Smooth muscle cell (in vitro differentiated cells): ENCODE measurements around the gene PTX3. TPM values are rescaled to one million over a fixed set of nuclear protein-coding genes. Genes with fewer than 3 reads are reported as not detected.

Experiments
- DNase-seq: peaks from one replicate; lab custom pipeline; 2025; ENCODE audit not compliant: unreplicated experiment; lab: John Stamatoyannopoulos, UW
- H2AFZ ChIP-seq: fragments of 200-600 bp; sonication (generic); 2 replicates; pipeline ENCODE4 v1.6.0; 2016; ENCODE audit warnings: antibody characterized with exemption, low read depth, mild to moderate bottlenecking
- H3F3A ChIP-seq: fragments of 200-600 bp; sonication (generic); 2 replicates; pipeline ENCODE4 v1.6.0; 2017; ENCODE audit warnings: antibody characterized with exemption, low read depth
- H3K27ac ChIP-seq: fragments of 200-600 bp; sonication (generic); 2 replicates; pipeline ENCODE4 v1.5.1; 2016; ENCODE audit warnings: low read depth, mild to moderate bottlenecking
- H3K27me3 ChIP-seq: fragments of 200-600 bp; sonication (generic); 2 replicates; pipeline ENCODE4 v1.6.1; 2016; ENCODE audit warnings: low read depth, mild to moderate bottlenecking
- H3K36me3 ChIP-seq: fragments of 200-600 bp; sonication (generic); 2 replicates; pipeline ENCODE4 v1.5.1; 2016; ENCODE audit warnings: low read depth
- H3K4me1 ChIP-seq: fragments of 200-600 bp; sonication (generic); 2 replicates; pipeline ENCODE4 v1.5.1; 2016; ENCODE audit warnings: low read depth
- H3K4me2 ChIP-seq: fragments of 200-600 bp; sonication (generic); 2 replicates; pipeline ENCODE4 v1.6.0; 2016; ENCODE audit warnings: mild to moderate bottlenecking
- H3K4me3 ChIP-seq: fragments of 200-600 bp; sonication (generic); 2 replicates; pipeline ENCODE4 v1.5.1; 2016; ENCODE audit warnings: mild to moderate bottlenecking
- H3K79me2 ChIP-seq: fragments of 200-600 bp; sonication (generic); 2 replicates; pipeline ENCODE4 v1.6.0; 2016; ENCODE audit warnings: low read depth, mild to moderate bottlenecking
- H3K9ac ChIP-seq: fragments of 200-600 bp; sonication (generic); 2 replicates; pipeline ENCODE4 v1.6.0; 2016; ENCODE audit warnings: low read depth
- H3K9me3 ChIP-seq: fragments of 200-600 bp; sonication (generic); replicated peaks from 2 replicates; pipeline ENCODE4 v1.5.1; 2016; ENCODE audit warnings: low read depth
- H4K20me1 ChIP-seq: fragments of 200-600 bp; sonication (generic); 2 replicates; pipeline ENCODE4 v1.6.0; 2016; ENCODE audit warnings: low read depth
- CTCF ChIP-seq: fragments of 200-600 bp; sonication (generic); IDR thresholded peaks from 2 replicates; pipeline ENCODE4 v1.5.1; 2017; ENCODE audit warnings: borderline replicate concordance, mild to moderate bottlenecking, antibody characterized with exemption; ENCODE audit not compliant: insufficient read depth, poor library complexity, severe bottlenecking
- WGBS: methylation state at CpG from one replicate; pipeline ENCODE4 v1.1.7; 2016; ENCODE audit warnings: low lambda C conversion rate; 5-methylcytosine and 5-hydroxymethylcytosine counted together
- polyA plus RNA-seq: library from polyadenylated mRNA; unstranded; fragments of >200 nt; fragmentation: Nextera tagmentation; extraction: Ambion mirVana; gene quantifications from 2 replicates; pipeline ENCODE4 v1.2.1, GENCODE V29; 2016
- total RNA-seq: library from RNA; depleted of rRNA; stranded (reverse); fragments of >200 nt; gene quantifications from 2 replicates; pipeline ENCODE4 v1.2.3, GENCODE V29; 2014

Gene PTX3
- total and polyA plus RNA-seq, 2 experiments from 2014 or later, result 12.4 to 18.4 TPM

GRCh38 chr3:157460253-157460652 is 23.6 kb downstream of the PTX3 start:
- Histone ChIP-seq H3K79me2 (no peaks in the 10 kb centered on the region), H3K9ac (no peak overlapping the region), H3K27me3 (no peaks in the 10 kb centered on the region), H3F3A (no peaks in the 10 kb centered on the region), H3K4me2 (peak overlapping the region; percentile 53), H3K4me1 (no peaks in the 10 kb centered on the region), H4K20me1 (no peaks in the 10 kb centered on the region), H2AFZ (no peak overlapping the region), H3K9me3 (no peaks in the 10 kb centered on the region), H3K36me3 (no peaks in the 10 kb centered on the region), H3K4me3 (no peak overlapping the region), H3K27ac (no peak overlapping the region)
- TF ChIP-seq CTCF, result no peak
- 38% methylated on average over 2 of the region's 2 CpGs for WGBS
- no peak for DNase-seq

- Histone ChIP-seq H3K27me3 (no peaks in the 10 kb centered on the region), H3K27ac (no peak overlapping the region), H3K4me1 (no peaks in the 10 kb centered on the region), H2AFZ (no peak overlapping the region), H4K20me1 (no peaks in the 10 kb centered on the region), H3K9me3 (no peaks in the 10 kb centered on the region), H3K79me2 (no peaks in the 10 kb centered on the region), H3K4me2 (peak overlapping the region; percentile 50), H3K4me3 (no peak overlapping the region), H3F3A (no peaks in the 10 kb centered on the region), H3K36me3 (no peaks in the 10 kb centered on the region), H3K9ac (no peak overlapping the region)
- no peak for TF ChIP-seq CTCF
- no peak for DNase-seq
- 100% methylated on average over 1 of the region's 1 CpG for WGBS
These were observed 27.2 kb downstream of the PTX3 start for GRCh38 chr3:157463816-157464215.

DNA sequence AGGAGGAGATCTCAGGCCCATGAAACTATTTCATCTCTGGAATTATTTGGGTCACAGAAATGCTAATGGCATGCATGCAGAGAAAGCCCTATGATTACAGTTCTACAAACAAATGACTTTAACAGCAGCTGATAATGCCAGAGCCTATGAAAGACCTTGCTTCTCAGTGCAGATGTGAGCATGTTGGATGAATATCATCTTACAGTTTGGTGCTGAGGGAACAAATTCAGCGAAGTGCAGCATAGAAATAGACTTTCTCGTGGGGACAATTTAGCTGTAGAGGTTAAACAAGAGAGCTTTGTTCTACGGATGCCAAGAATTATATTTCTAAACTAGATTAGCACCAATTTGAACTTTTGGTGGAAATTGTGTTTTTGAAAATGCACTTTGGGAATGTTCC is 27.7 kb downstream of the PTX3 start:
- no peak overlapping the region for H2AFZ ChIP-seq
- H3K4me2 ChIP-seq, result peak overlapping the region; percentile 50
- no peaks in the 10 kb centered on the region for H3K27me3 ChIP-seq
- H4K20me1 ChIP-seq, result no peaks in the 10 kb centered on the region
- H3K36me3 ChIP-seq, result no peaks in the 10 kb centered on the region
- H3F3A ChIP-seq, result no peaks in the 10 kb centered on the region
- TF ChIP-seq CTCF, result no peak
- DNase-seq, result no peak
- H3K79me2 ChIP-seq, result no peaks in the 10 kb centered on the region
- 64% methylated on average over 3 of the region's 3 CpGs for WGBS
- H3K9ac ChIP-seq, result no peak overlapping the region
- no peaks in the 10 kb centered on the region for H3K4me1 ChIP-seq
- no peak overlapping the region for H3K27ac ChIP-seq
- no peaks in the 10 kb centered on the region for H3K9me3 ChIP-seq
- H3K4me3 ChIP-seq, result no peak overlapping the region

GRCh38 chr3:157465741-157466140 is 29.1 kb downstream of the PTX3 start:
- H4K20me1 ChIP-seq, result no peaks in the 10 kb centered on the region
- H3K27me3 ChIP-seq, result no peaks in the 10 kb centered on the region
- no peaks in the 10 kb centered on the region for H3K9me3 ChIP-seq
- no peak overlapping the region for H3K4me2 ChIP-seq
- no peak overlapping the region for H2AFZ ChIP-seq
- no peak for TF ChIP-seq CTCF
- no peaks in the 10 kb centered on the region for H3K79me2 ChIP-seq
- no peak overlapping the region for H3K27ac ChIP-seq
- 94% methylated on average over 1 of the region's 1 CpG for WGBS
- no peaks in the 10 kb centered on the region for H3K36me3 ChIP-seq
- no peak overlapping the region for H3K9ac ChIP-seq
- no peaks in the 10 kb centered on the region for H3F3A ChIP-seq
- H3K4me1 ChIP-seq, result no peaks in the 10 kb centered on the region
- DNase-seq, result no peak
- H3K4me3 ChIP-seq, result no peak overlapping the region
